BLaER1 treated with 17β-estradiol and CSF1 and Interleukin-3, amounts not matched to agents 10 nM and 100 nM (cell line): ENCODE measurements around the gene METTL1.
"Not testable (repeated sequence)": the region's sequence is repeated elsewhere in the genome, so short reads cannot be mapped to it uniquely, and the experiment has no call there.

Experiments used
- H3K27ac ChIP-seq, 11 experiments: shearing (Covaris generic); formaldehyde crosslinking; 2 replicates each; pipeline ENCODE4 v1.8.1; 2022
- H3K27me3 ChIP-seq, 11 experiments: shearing (Covaris generic); formaldehyde crosslinking; 2 replicates each; pipeline ENCODE4 v1.8.1; 2022
- H3K36me3 ChIP-seq, 11 experiments: shearing (Covaris generic); formaldehyde crosslinking; 2 replicates each; pipeline ENCODE4 v1.8.1; 2022
- H3K4me1 ChIP-seq, 10 experiments: shearing (Covaris generic); formaldehyde crosslinking; 2 replicates each; pipeline ENCODE4 v1.8.1; 2022
- H3K4me2 ChIP-seq, 11 experiments: shearing (Covaris generic); formaldehyde crosslinking; 2 replicates each; pipeline ENCODE4 v1.8.1; 2022
- H3K4me3 ChIP-seq, 10 experiments: shearing (Covaris generic); formaldehyde crosslinking; 2 replicates each; pipeline ENCODE4 v1.8.1; 2022
- H3K9ac ChIP-seq, 11 experiments: shearing (Covaris generic); formaldehyde crosslinking; 2 replicates each; pipeline ENCODE4 v1.8.1; 2022
- H3K9me3 ChIP-seq, 11 experiments: shearing (Covaris generic); formaldehyde crosslinking; replicated peaks in 1 of 11; 2 replicates each; pipeline ENCODE4 v1.8.1; 2022
- H4K20me1 ChIP-seq, 11 experiments: shearing (Covaris generic); formaldehyde crosslinking; 2 replicates each; pipeline ENCODE4 v1.8.1; 2022
- Cebpa-rat ChIP-seq, 11 experiments: shearing (Covaris generic); IDR thresholded peaks; 2 replicates each; pipeline ENCODE4 v1.8.1; 2022

METTL1 gene

GRCh38 chr12:57777911-57778310 is 6.0 kb upstream of the METTL1 start:
- H3K27me3 ChIP-seq: no peaks in the 10 kb centered on the region
- no peak overlapping the region for H3K27ac ChIP-seq
- no peak overlapping the region for H3K9ac ChIP-seq
- no peak overlapping the region for H3K4me2 ChIP-seq
- no peak for TF ChIP-seq Cebpa-rat (IDR thresholded peaks at IDR 0.05)
- no peaks in the 10 kb centered on the region; a peak in 2 of 22 replicates for H4K20me1 ChIP-seq
- peaks cover 0 to 30% (median 7%) of the 10 kb centered on the region in 11 experiments; a peak in 9 of 22 replicates for H3K36me3 ChIP-seq
- peaks cover 30 to 78% (median 42%) of the 10 kb centered on the region in 10 experiments for H3K4me1 ChIP-seq
- no peak overlapping the region for H3K4me3 ChIP-seq
- H3K9me3 ChIP-seq: no peaks in the 10 kb centered on the region

GRCh38 chr12:57777367-57777766 is 5.5 kb upstream of the METTL1 start:
- Histone ChIP-seq H3K9ac (no peak overlapping the region), H3K9me3 (no peaks in the 10 kb centered on the region), H3K4me1 (peaks cover 34 to 82% (median 46%) of the 10 kb centered on the region in 10 experiments), H3K4me2 (no peak overlapping the region), H4K20me1 (no peaks in the 10 kb centered on the region), H3K27me3 (no peaks in the 10 kb centered on the region), H3K36me3 (peaks cover 0 to 30% (median 7%) of the 10 kb centered on the region in 11 experiments; a peak in 9 of 22 replicates), H3K27ac (no peak overlapping the region), H3K4me3 (no peak overlapping the region)
- TF ChIP-seq Cebpa-rat (IDR thresholded peaks at IDR 0.05): no peak

DNA sequence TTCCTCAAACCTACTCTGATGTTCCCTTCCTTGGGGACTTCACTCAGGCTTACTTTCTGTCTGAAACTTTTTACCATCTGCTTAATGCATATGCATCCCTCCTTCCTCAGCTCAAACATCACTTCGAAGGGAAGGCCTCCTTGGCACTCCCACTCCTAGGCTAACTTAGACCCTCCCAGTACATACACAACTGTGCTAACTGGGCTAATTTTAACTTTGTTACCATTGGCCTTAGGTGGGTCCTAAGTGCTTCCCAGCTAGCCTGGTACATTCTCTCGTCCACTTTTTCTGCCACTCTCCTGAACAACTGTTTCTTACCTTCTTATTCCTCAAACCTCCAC is 4.3 kb upstream of the METTL1 start:
- TF ChIP-seq Cebpa-rat (IDR thresholded peaks at IDR 0.05): no peak
- H4K20me1 ChIP-seq: peaks cover 0 to 2% (median 0%) of the 10 kb centered on the region in 11 experiments; a peak in 1 of 22 replicates

DNA sequence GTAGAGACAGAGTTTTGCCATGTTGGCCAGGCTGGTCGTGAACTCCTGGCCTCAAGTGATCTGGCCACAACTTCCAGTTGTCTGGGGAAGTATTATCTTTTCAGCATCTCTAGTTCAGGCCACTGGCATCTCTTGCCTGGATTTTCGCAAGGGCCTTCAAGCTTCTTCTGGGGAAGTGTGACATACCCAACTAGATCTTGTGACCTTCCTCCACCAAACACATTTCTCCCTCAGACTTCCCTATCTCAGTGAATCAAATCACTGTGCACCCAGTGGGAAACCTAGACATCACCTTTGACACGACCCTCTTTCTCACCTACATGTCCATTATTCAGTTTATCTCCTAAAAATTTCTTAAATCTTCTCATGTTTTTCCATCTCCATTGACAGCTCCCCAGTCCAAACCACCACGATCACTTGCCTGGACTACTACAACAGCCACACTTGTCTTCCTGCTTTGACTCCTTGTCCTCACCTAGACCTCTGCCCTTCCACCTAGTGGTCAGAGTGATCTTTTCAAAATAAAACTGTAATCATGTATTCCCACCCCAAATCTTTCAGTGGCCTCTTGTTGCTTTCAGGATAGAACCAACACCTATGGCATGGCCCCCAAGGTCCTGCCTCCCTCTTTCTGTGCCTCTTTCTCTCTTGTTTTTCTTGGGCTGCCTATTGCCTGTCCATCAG is 3.8 kb upstream of the METTL1 start:
- Histone ChIP-seq H3K9ac (no peak overlapping the region), H4K20me1 (peaks cover 0 to 6% (median 0%) of the 10 kb centered on the region in 11 experiments; a peak in 2 of 22 replicates), H3K36me3 (peaks cover 0 to 34% (median 9%) of the 10 kb centered on the region in 11 experiments; a peak in 17 of 22 replicates), H3K27me3 (no peaks in the 10 kb centered on the region), H3K4me2 (peak overlapping the region in 5 of 11 experiments; percentile 13 to 64 (median 47); a peak in 8 of 22 replicates), H3K9me3 (no peaks in the 10 kb centered on the region), H3K27ac (peak overlapping the region in 2 of 11 experiments; percentile 8 to 17; a peak in 1 of 22 replicates), H3K4me3 (no peak overlapping the region), H3K4me1 (peaks cover 25 to 73% (median 38%) of the 10 kb centered on the region in 10 experiments)
- no peak for TF ChIP-seq Cebpa-rat (IDR thresholded peaks at IDR 0.05)

More for the DNA sequence above, 4.3 kb upstream of the METTL1 start:
- Histone ChIP-seq H3K36me3 (peaks cover 0 to 30% (median 7%) of the 10 kb centered on the region in 11 experiments; a peak in 9 of 22 replicates), H3K9ac (no peak overlapping the region), H3K27me3 (no peaks in the 10 kb centered on the region), H3K9me3 (no peaks in the 10 kb centered on the region), H3K4me3 (no peak overlapping the region), H3K27ac (peak overlapping the region in 2 of 11 experiments; percentile 8 to 17; a peak in 1 of 22 replicates), H3K4me2 (peak overlapping the region in 3 of 11 experiments; percentile 47 to 64 (median 58); a peak in 5 of 22 replicates), H3K4me1 (peaks cover 25 to 73% (median 38%) of the 10 kb centered on the region in 10 experiments)

GRCh38 chr12:57775044-57775443 is 3.1 kb upstream of the METTL1 start:
- Histone ChIP-seq H3K4me3 (no peak overlapping the region), H3K27ac (no peak overlapping the region), H3K36me3 (peaks cover 0 to 34% (median 10%) of the 10 kb centered on the region in 11 experiments; a peak in 18 of 22 replicates), H3K4me2 (peak overlapping the region in 5 of 11 experiments; percentile 13 to 64 (median 47); a peak in 8 of 22 replicates), H3K9me3 (no peaks in the 10 kb centered on the region), H4K20me1 (peaks cover 0 to 12% (median 0%) of the 10 kb centered on the region in 11 experiments; a peak in 2 of 22 replicates), H3K4me1 (peaks cover 20 to 73% (median 36%) of the 10 kb centered on the region in 10 experiments), H3K27me3 (no peaks in the 10 kb centered on the region), H3K9ac (no peak overlapping the region)
- TF ChIP-seq Cebpa-rat (IDR thresholded peaks at IDR 0.05): no peak

DNA sequence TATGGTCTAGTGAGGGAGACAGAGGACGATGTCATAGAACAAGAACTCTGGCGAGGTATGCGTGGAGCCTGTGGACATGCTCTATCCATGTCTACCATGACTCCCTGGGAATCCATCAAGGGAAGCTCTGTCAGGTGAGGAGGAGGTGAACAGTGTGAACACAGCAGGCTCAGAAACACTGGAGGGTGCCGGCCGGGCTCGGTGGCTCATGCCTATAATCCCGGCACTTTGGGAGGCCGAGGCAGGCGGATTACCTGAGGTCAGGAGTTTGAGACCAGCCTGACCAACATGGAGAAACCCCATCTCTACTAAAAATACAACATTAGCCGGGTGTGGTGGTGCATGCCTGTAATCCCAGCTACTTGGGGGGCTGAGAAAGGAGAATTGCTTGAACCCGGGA is 2.7 kb upstream of the METTL1 start:
- not testable (repeated sequence) for H3K9me3 ChIP-seq, H3K27ac ChIP-seq, H3K4me3 ChIP-seq, H3K27me3 ChIP-seq, H3K9ac ChIP-seq
- Histone ChIP-seq H3K4me2 (peak overlapping the region in 3 of 11 experiments; percentile 47 to 64 (median 58); a peak in 6 of 22 replicates), H3K36me3 (peaks cover 2 to 34% (median 13%) of the 10 kb centered on the region in 11 experiments; a peak in 20 of 22 replicates), H3K4me1 (peaks cover 20 to 73% (median 32%) of the 10 kb centered on the region in 10 experiments), H4K20me1 (peaks cover 0 to 15% (median 0%) of the 10 kb centered on the region in 11 experiments; a peak in 2 of 22 replicates)

- peaks cover 11 to 15% (median 12%) of the 10 kb centered on the region in 11 experiments for H3K27me3 ChIP-seq
- H4K20me1 ChIP-seq: peaks cover 0 to 35% (median 2%) of the 10 kb centered on the region in 11 experiments; a peak in 7 of 22 replicates
- TF ChIP-seq Cebpa-rat (IDR thresholded peaks at IDR 0.05): no peak
- H3K9ac ChIP-seq: peak within 1 kb of the TSS; percentile 81 to 97 (median 87)
- H3K4me3 ChIP-seq: peak within 1 kb of the TSS; percentile 63 to 80 (median 71)
- H3K9me3 ChIP-seq: no peaks in the 10 kb centered on the region
- H3K4me1 ChIP-seq: peaks cover 20 to 64% (median 32%) of the 10 kb centered on the region in 10 experiments
- H3K4me2 ChIP-seq: peak within 1 kb of the TSS; percentile 82 to 98 (median 91)
- H3K36me3 ChIP-seq: peaks cover 18 to 42% (median 33%) of the 10 kb centered on the region in 11 experiments
- peak within 1 kb of the TSS; percentile 68 to 98 (median 88) for H3K27ac ChIP-seq
Measured at GRCh38 chr12:57772429-57773322, 771 bp upstream of the METTL1 start, which contains the start of gene EEF1AKMT3. EEF1AKMT3 (plus strand) TSS chr12:57772614; CDS start chr12:57772725, 111 bp downstream.

GRCh38 chr12:57771236-57771872 is 551 bp downstream of the METTL1 start:
- peak overlapping the region; percentile 81 to 97 (median 87) for H3K9ac ChIP-seq
- no peaks in the 10 kb centered on the region for H3K9me3 ChIP-seq
- H3K4me2 ChIP-seq: peak overlapping the region; percentile 82 to 98 (median 91)
- H3K36me3 ChIP-seq: peaks cover 18 to 49% (median 37%) of the 10 kb centered on the region in 11 experiments
- peaks cover 22 to 73% (median 42%) of the 10 kb centered on the region in 10 experiments for H3K4me1 ChIP-seq
- H4K20me1 ChIP-seq: peaks cover 0 to 48% (median 14%) of the 10 kb centered on the region in 11 experiments; a peak in 17 of 22 replicates
- peak overlapping the region; percentile 68 to 98 (median 88); a peak in 21 of 22 replicates for H3K27ac ChIP-seq
- peaks cover 24 to 28% (median 25%) of the 10 kb centered on the region in 11 experiments for H3K27me3 ChIP-seq
- TF ChIP-seq Cebpa-rat (IDR thresholded peaks at IDR 0.05): no peak
- peak overlapping the region; percentile 63 to 80 (median 71) for H3K4me3 ChIP-seq
